Epithelial cell of esophagus (primary cell): ENCODE data around the gene RFC3.

Experiments
- DNase-seq: peaks from one replicate; pipeline ENCODE4 v3.0.0; 2010; ENCODE audit warnings: low read depth
- H3K4me3 ChIP-seq: 2 replicates; pipeline ENCODE4 v1.5.1; 2011; ENCODE audit warnings: mild to moderate bottlenecking, low read length, control low read depth
- CTCF ChIP-seq: IDR thresholded peaks from 2 replicates; pipeline ENCODE4 v1.5.1; 2011; ENCODE audit warnings: low read depth, mild to moderate bottlenecking, low read length, control low read depth, inconsistent platforms; ENCODE audit not compliant: insufficient read depth; ENCODE audit errors: missing control alignments

RFC3 gene

GRCh38 chr13:33784738-33785137 lies 33.2 kb upstream of the RFC3 start:
- TF ChIP-seq CTCF = no peak
- no peak for DNase-seq
- no peak overlapping the region for H3K4me3 ChIP-seq

- no peak for DNase-seq
- no peak for TF ChIP-seq CTCF
- H3K4me3 ChIP-seq = no peak overlapping the region
Measured at GRCh38 chr13:33785384-33785783, 32.6 kb upstream of the RFC3 start.

GRCh38 chr13:33787051-33787591 lies 30.8 kb upstream of the RFC3 start:
- no peak overlapping the region for H3K4me3 ChIP-seq
- no peak for DNase-seq
- no peak for TF ChIP-seq CTCF

- H3K4me3 ChIP-seq = no peak overlapping the region
- no peak for DNase-seq
- TF ChIP-seq CTCF = no peak
Measured at GRCh38 chr13:33789066-33789606, 28.8 kb upstream of the RFC3 start.

- no peak for DNase-seq
- no peak for TF ChIP-seq CTCF
- no peak overlapping the region for H3K4me3 ChIP-seq
Measured at GRCh38 chr13:33789739-33790138, 28.2 kb upstream of the RFC3 start.

- TF ChIP-seq CTCF = no peak
Measured at GRCh38 chr13:33793726-33794125, 24.2 kb upstream of the RFC3 start.

GRCh38 chr13:33794576-33794975 lies 23.4 kb upstream of the RFC3 start:
- TF ChIP-seq CTCF = no peak
- no peak for DNase-seq

More at GRCh38 chr13:33793726-33794125, 24.2 kb upstream of the RFC3 start:
- no peak for DNase-seq
- no peak overlapping the region for H3K4me3 ChIP-seq

More at GRCh38 chr13:33794576-33794975, 23.4 kb upstream of the RFC3 start:
- H3K4me3 ChIP-seq = no peak overlapping the region
